Stomach smooth muscle (tissue), 2 donors: ENCODE data around the gene MATN1.

Source experiments
- H3K27ac ChIP-seq: one replicate; pipeline ENCODE4 v1.7.0; 2013; ENCODE audit warnings: mild to moderate bottlenecking, low read length, inconsistent platforms
- H3K27me3 ChIP-seq, 2 donors: one replicate each; pipeline ENCODE4 v1.7.0; 2013; ENCODE audit warnings: low read length in 2 of 2; ENCODE audit not compliant: insufficient read depth in 2 of 2, control insufficient read depth in 1 of 2
- H3K36me3 ChIP-seq, 2 donors: one replicate each; pipeline ENCODE4 v1.7.0; 2013; ENCODE audit warnings: low read length in 2 of 2; ENCODE audit not compliant: control insufficient read depth in 2 of 2, insufficient read depth in 2 of 2
- H3K4me1 ChIP-seq: one replicate; pipeline ENCODE4 v1.7.0; 2013; ENCODE audit warnings: low read length; ENCODE audit not compliant: control insufficient read depth, insufficient read depth
- H3K4me3 ChIP-seq, 2 donors: one replicate each; pipeline ENCODE4 v1.7.0; 2013; ENCODE audit warnings: low read length in 2 of 2
- H3K9ac ChIP-seq, 2 donors: one replicate each; pipeline ENCODE4 v1.7.0; 2013; ENCODE audit warnings: low read length in 2 of 2, mild to moderate bottlenecking in 1 of 2
- H3K9me3 ChIP-seq, 2 donors: one replicate each; pipeline ENCODE4 v1.7.0; 2013; ENCODE audit warnings: low read length in 2 of 2; ENCODE audit not compliant: control insufficient read depth in 2 of 2
- donor health status: healthy.
- donor health status: Pancreatic carcinoma.

The MATN1 gene

GRCh38 chr1:30702823-30703222, 20.6 kb downstream of the MATN1 start:
- Histone ChIP-seq H3K27me3 (peaks cover 0 to 3% of the 10 kb centered on the region in 2 donors), H3K4me1 (peaks cover 23% of the 10 kb centered on the region)

GRCh38 chr1:30701258-30701633, 22.1 kb downstream of the MATN1 start:
- H3K36me3 ChIP-seq, result no peaks in the 10 kb centered on the region
- peaks cover 18% of the 10 kb centered on the region for H3K4me1 ChIP-seq
- no peaks in the 10 kb centered on the region for H3K27me3 ChIP-seq
- no peak overlapping the region for H3K9ac ChIP-seq
- H3K4me3 ChIP-seq, result no peak overlapping the region
- no peak overlapping the region for H3K27ac ChIP-seq
- no peaks in the 10 kb centered on the region for H3K9me3 ChIP-seq

More at GRCh38 chr1:30702823-30703222, 20.6 kb downstream of the MATN1 start:
- Histone ChIP-seq H3K36me3 (no peaks in the 10 kb centered on the region), H3K9me3 (no peaks in the 10 kb centered on the region), H3K27ac (no peak overlapping the region), H3K4me3 (no peak overlapping the region), H3K9ac (no peak overlapping the region)

DNA sequence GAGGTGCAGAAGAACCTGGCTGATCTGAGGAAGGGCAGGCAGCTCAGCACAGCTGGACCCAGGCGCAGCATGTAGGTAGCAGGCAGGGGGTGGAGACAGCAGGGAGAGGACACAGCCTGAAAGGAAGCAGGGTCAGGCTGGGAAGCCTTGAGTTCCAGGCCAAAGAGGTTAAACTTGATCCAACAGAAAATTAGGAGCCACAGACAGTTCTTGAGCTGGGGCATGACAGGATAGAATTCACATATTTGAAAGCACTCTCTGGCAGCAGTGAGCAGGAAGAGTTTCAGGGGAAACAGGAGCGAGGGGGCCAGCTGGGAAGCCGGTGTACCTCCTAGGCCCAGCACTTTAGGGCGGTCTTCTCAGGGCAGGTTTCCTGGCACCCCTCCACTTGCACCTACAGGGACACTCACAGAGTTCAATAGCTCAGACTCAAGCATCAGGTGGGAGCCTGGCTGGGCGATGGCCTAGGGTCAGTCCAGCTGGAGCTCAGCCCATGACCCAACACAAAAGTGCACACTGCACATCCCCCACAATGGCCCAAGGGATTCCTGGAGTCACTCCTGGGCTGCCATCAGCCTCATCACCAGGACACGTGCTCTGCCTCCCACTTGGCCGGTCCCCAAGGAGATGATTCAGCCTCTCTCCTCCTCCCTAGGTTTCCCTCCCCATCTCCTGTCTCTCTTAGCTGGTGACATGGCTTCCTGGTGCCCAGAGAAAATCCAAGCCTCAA, 22.7 kb downstream of the MATN1 start:
- no peak overlapping the region for H3K27ac ChIP-seq
- no peaks in the 10 kb centered on the region for H3K9me3 ChIP-seq
- H3K4me1 ChIP-seq, result peaks cover 20% of the 10 kb centered on the region
- H3K27me3 ChIP-seq, result no peaks in the 10 kb centered on the region
- H3K36me3 ChIP-seq, result no peaks in the 10 kb centered on the region
- no peak overlapping the region for H3K9ac ChIP-seq
- H3K4me3 ChIP-seq, result no peak overlapping the region

DNA sequence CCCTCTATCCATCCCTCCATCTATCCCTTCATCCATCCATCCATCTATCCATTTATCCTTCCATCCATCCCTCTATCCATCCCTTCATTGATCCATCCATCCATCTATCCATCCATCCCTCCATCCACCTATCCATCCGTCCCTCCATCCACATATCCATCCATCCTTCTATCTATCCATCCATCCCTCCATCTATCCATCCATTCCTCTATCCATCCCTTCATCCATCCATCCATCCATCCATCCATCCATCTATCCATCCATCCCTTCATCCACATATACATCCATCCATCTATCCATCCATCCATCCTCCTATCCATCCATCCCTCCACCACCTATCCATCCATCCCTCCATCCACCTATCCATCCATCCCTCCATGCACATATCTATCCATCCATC, 23.6 kb downstream of the MATN1 start:
- peaks cover 16% of the 10 kb centered on the region for H3K4me1 ChIP-seq
- H3K36me3 ChIP-seq, result no peaks in the 10 kb centered on the region
- H3K9ac ChIP-seq, result no peak overlapping the region
- H3K9me3 ChIP-seq, result no peaks in the 10 kb centered on the region
- no peak overlapping the region for H3K27ac ChIP-seq
- H3K4me3 ChIP-seq, result no peak overlapping the region
- no peaks in the 10 kb centered on the region for H3K27me3 ChIP-seq

- Histone ChIP-seq H3K27ac (no peak overlapping the region), H3K27me3 (no peaks in the 10 kb centered on the region)
Measured at GRCh38 chr1:30698401-30698981, 24.9 kb downstream of the MATN1 start.

DNA sequence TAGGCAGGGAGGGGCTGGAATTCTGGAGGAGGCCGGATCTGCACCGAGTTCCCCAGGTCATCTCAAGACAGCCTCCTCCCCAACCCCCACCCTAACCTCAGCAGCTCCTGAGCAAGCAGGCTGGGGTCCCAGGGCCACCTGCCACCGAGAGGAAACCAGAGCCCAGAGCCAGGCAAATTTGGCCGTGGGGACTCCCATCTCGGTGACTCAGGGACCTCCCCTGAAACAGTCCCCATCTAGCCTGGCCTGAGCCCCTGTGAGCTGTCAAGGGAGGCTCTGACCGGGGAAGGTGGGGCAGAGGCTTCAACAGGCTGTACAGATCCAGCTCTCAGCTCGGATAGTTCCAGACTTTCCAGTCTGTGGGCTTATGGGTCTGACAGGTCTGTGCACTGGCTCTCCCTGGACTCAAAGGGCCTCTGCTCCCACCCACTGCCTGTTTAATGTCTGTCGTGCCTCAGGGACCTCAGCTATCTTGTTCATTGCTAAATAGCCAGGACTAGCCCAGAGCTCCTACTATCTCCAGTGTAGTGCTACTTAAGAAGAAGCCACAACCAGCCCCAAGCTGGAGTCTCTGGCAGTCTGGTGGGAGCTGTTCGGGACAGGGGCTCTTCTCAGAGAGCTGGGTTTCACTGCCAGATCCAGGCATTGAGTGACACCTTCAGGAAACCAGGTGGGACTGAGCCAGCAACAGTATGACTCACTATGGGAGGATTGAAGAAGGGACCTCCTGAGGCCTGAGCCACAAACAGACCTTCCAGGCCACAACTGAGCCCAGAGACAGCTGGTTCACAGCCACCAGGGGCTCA, 25.6 kb downstream of the MATN1 start:
- peaks cover 0 to 2% of the 10 kb centered on the region in 2 donors for H3K27me3 ChIP-seq
- H3K4me1 ChIP-seq, result peaks cover 9% of the 10 kb centered on the region
- no peak overlapping the region for H3K9ac ChIP-seq
- H3K36me3 ChIP-seq, result no peaks in the 10 kb centered on the region
- H3K4me3 ChIP-seq, result no peak overlapping the region
- H3K9me3 ChIP-seq, result no peaks in the 10 kb centered on the region
- no peak overlapping the region for H3K27ac ChIP-seq

More at GRCh38 chr1:30698401-30698981, 24.9 kb downstream of the MATN1 start:
- H3K9me3 ChIP-seq, result no peaks in the 10 kb centered on the region
- no peak overlapping the region for H3K9ac ChIP-seq
- no peaks in the 10 kb centered on the region for H3K36me3 ChIP-seq
- H3K4me3 ChIP-seq, result no peak overlapping the region
- peaks cover 9% of the 10 kb centered on the region for H3K4me1 ChIP-seq

DNA sequence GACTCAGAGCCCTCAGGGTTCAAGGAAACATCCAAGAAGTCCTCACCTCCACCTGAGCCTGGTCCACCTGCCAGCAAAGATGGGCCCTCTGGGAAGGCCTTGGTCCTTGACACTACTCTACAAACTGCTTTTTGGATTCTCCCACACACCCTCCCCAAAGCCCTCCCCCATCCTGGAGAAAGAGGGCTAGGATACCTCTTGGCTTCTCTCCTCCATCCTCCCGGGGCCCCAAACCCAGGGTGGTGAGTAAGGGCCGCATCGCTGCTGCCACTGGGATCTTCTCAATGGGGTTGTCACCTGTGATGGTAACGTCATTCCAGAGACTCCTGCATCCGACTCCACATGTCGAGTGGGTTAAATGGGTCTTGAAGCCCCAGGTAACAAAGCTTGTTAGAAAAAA, 26.6 kb downstream of the MATN1 start:
- H3K4me3 ChIP-seq, result no peak overlapping the region
- H3K27ac ChIP-seq, result no peak overlapping the region
- peaks cover 2 to 5% of the 10 kb centered on the region in 2 donors for H3K27me3 ChIP-seq
- H3K4me1 ChIP-seq, result peaks cover 9% of the 10 kb centered on the region
- H3K9ac ChIP-seq, result no peak overlapping the region
- H3K36me3 ChIP-seq, result no peaks in the 10 kb centered on the region
- H3K9me3 ChIP-seq, result no peaks in the 10 kb centered on the region

- no peak overlapping the region for H3K9ac ChIP-seq
- no peaks in the 10 kb centered on the region for H3K9me3 ChIP-seq
- H3K4me1 ChIP-seq, result peaks cover 9% of the 10 kb centered on the region
- H3K27ac ChIP-seq, result no peak overlapping the region
- H3K27me3 ChIP-seq, result peaks cover 2 to 7% of the 10 kb centered on the region in 2 donors
- no peak overlapping the region for H3K4me3 ChIP-seq
- H3K36me3 ChIP-seq, result no peaks in the 10 kb centered on the region
Measured at GRCh38 chr1:30695439-30695841, 27.9 kb downstream of the MATN1 start.

DNA sequence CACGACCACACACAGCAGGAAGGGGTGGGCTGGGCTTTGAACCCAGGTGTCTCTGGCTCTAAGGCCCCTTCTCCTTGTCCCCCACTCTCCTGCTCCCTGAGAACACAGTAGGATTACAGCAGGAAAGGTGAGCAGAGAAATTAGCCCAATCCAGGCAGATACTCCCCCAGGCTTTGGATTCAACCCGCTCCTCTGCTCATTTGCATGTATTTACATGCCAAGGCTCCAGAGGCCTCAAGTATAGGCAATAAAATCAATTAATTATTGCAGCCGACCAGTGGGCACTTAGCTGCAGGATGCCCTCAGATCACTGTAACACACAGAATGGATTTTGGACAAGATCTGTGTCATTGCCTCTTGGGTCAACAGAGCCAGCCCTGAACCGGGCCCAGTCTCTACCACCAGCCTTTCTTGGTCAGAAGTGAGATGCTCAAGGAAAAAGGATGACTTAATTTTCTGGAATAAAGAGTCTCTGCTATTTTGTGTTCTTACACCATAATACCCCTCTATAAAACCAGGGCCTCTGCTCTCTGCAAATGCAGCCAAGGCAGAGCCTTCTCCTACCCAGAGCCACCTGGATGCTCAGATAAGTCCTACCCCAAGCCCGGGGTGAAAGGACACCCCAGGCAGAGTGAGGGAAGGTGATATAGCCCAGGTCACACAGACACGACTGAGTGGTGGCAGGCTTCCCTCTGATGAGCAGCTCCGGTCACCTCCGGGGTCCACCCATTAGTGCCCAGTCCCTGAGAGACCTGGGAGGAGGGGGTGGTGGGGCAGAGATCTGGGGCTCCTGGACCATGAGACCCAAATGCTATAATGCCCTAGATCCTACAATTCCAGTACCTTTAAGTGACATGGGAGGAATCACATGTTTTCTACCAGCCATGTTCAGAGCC, 28.9 kb downstream of the MATN1 start:
- Histone ChIP-seq H3K36me3 (no peaks in the 10 kb centered on the region), H3K27ac (no peak overlapping the region)

DNA sequence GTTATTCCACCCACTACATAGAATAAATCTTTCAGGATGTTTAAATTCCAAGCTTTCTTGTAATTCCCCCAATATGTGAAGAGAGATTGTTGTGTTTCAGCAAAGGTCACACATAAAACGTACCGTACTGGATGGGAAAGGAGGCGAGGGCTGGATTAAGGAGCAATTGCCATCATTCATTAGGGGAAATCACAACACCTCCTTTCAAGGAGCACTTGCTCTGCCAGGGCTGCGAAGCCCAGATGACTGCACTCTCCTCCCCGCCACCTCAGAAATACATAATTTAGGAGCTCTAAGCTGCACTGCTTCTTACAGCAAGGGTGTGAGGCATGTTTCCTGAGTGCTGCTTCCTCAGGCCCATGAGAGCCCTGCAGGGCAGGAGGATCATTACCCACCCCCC, 29.6 kb downstream of the MATN1 start:
- H3K27me3 ChIP-seq, result peaks cover 2 to 11% of the 10 kb centered on the region in 2 donors
- H3K4me3 ChIP-seq, result no peak overlapping the region
- H3K4me1 ChIP-seq, result peaks cover 9% of the 10 kb centered on the region
- no peak overlapping the region for H3K9ac ChIP-seq
- H3K36me3 ChIP-seq, result no peaks in the 10 kb centered on the region
- H3K27ac ChIP-seq, result no peak overlapping the region
- H3K9me3 ChIP-seq, result no peaks in the 10 kb centered on the region

More for the DNA sequence above, 28.9 kb downstream of the MATN1 start:
- peaks cover 2 to 7% of the 10 kb centered on the region in 2 donors for H3K27me3 ChIP-seq
- no peak overlapping the region for H3K9ac ChIP-seq
- no peaks in the 10 kb centered on the region for H3K9me3 ChIP-seq
- H3K4me3 ChIP-seq, result no peak overlapping the region
- H3K4me1 ChIP-seq, result peaks cover 9% of the 10 kb centered on the region
